ENCODE data around the gene PIP4K2A.

- TF ChIP-seq, protein P1, sequence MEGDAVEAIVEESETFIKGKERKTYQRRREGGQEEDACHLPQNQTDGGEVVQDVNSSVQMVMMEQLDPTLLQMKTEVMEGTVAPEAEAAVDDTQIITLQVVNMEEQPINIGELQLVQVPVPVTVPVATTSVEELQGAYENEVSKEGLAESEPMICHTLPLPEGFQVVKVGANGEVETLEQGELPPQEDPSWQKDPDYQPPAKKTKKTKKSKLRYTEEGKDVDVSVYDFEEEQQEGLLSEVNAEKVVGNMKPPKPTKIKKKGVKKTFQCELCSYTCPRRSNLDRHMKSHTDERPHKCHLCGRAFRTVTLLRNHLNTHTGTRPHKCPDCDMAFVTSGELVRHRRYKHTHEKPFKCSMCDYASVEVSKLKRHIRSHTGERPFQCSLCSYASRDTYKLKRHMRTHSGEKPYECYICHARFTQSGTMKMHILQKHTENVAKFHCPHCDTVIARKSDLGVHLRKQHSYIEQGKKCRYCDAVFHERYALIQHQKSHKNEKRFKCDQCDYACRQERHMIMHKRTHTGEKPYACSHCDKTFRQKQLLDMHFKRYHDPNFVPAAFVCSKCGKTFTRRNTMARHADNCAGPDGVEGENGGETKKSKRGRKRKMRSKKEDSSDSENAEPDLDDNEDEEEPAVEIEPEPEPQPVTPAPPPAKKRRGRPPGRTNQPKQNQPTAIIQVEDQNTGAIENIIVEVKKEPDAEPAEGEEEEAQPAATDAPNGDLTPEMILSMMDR (IDR thresholded peaks at IDR 0.05; ENCODE audit: low read depth, low read length), result no peak
- TF ChIP-seq EZH2phosphoT487 (IDR thresholded peaks at IDR 0.05; ENCODE audit: low read depth), result no peak
Observed at GRCh38 chr10:22581461-22581860, 132.9 kb downstream of the PIP4K2A start.
